ENCODE data around the gene JAKMIP2.

GRCh38 chr5:147616421-147616820 lies 166.1 kb downstream of the JAKMIP2 start:
- TF ChIP-seq, protein P1, sequence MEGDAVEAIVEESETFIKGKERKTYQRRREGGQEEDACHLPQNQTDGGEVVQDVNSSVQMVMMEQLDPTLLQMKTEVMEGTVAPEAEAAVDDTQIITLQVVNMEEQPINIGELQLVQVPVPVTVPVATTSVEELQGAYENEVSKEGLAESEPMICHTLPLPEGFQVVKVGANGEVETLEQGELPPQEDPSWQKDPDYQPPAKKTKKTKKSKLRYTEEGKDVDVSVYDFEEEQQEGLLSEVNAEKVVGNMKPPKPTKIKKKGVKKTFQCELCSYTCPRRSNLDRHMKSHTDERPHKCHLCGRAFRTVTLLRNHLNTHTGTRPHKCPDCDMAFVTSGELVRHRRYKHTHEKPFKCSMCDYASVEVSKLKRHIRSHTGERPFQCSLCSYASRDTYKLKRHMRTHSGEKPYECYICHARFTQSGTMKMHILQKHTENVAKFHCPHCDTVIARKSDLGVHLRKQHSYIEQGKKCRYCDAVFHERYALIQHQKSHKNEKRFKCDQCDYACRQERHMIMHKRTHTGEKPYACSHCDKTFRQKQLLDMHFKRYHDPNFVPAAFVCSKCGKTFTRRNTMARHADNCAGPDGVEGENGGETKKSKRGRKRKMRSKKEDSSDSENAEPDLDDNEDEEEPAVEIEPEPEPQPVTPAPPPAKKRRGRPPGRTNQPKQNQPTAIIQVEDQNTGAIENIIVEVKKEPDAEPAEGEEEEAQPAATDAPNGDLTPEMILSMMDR (IDR thresholded peaks at IDR 0.05): no peak
- TF ChIP-seq EP300 (IDR thresholded peaks at IDR 0.05): no peak
